Head of caudate nucleus (tissue), 42 donors: Measurements from ENCODE around the gene CLOCK.
A peak's percentile ranks its signal among the peaks of the same experiment; 100 is the strongest.

ENCODE experiments used
- DNase-seq, 42 donors: peaks; one replicate each; pipeline versions ENCODE4 v3.0.0 to v3.0.0-alpha.2; 2020 to 2021; ENCODE audit warnings: mixed read lengths in 7 of 42
- intact Hi-C: fragments of 100-400 bp; cut with DNase I; formaldehyde crosslinking; loops from one replicate; pipeline ENCODE4 v1.15.0; 2022

CLOCK gene

DNA sequence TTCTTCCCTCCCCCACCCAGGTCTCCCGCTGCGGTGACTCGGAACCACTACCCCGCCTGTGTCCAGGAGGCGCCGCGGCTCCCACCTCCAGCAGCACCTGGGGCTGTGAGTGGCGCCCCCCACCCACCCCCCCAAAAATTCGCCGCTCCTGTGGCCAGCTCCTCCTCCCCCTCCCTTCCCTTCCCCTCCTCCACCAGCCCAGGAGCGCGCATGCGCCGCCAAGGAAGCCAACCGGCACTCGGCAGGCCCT, 278 bp downstream of the CLOCK start:
- DNase-seq = no peak
- intact Hi-C loops = loop anchor here (2.0 to 10.0 kb wide), 3 partner anchors 112 to 200 kb away; partner anchors contain the start of genes SRD5A3 and TMEM165

DNA sequence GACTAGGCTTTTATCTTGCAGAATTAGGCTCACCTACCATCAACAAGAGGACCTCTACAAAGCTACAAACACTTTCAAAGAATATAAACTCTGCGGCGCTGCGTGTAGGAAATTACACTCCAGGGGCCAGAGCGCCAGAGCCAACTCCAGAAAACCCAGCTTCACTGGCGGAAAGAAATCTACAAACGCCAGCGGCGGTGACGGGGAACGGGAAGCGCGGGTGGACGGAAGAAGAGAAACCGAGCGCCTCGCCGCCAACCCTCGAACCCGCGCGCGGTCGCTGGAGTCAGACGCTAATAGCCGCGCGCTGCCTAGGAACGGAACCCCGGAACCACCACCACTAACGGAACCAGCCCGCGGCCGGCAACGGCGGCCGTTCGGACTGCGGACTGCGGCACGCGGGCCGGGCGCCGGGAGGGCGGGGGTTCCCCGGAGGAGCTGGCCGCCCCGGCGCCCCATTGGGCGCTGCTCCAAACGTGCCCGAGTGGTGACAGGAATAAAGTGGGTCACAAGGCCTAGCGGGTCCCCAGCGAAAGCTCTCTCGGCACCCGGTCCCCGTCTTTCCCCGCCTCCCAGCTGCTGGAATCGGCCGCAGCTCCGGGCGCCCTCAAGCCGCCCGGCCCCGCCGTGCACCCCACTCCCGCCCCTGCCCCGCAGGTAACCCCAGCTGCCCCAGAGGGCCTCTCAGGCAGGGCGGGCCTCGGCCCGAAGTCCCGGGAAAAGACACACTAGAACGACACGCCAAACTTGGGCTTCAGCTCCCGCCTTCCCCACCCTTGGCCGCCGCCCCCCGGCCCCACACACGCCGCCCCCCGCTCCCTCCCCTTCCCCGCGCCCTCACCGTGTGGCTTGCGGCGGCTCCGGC, 836 bp downstream of the CLOCK start:
- intact Hi-C loops = loop anchor here (2.0 to 10.0 kb wide), 3 partner anchors 111 to 199 kb away; partner anchors contain the start of genes SRD5A3 and TMEM165
- peak; percentile 53 to 93 (median 82) for DNase-seq

DNA sequence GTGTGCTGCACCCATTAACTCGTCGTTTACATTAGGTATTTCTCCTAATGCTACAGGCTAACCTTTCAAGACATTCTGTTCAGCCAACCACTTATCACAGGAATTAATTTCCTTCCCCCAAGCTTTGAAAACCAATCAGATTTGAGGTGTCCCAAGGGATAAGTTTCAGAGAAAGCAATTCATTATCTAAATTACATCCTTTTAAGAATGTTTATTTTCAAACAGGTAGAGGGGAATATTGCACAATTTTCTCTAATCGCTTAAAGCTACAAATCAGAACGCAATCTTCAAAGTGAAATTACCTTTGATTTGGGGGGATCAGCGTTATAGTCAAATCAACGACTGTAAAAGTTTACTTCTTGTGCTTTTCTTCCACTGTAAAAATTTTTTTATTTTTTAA, 1.6 kb downstream of the CLOCK start:
- DNase-seq = no peak
- intact Hi-C loops = loop anchor here (10.0 kb wide), 2 partner anchors 110 to 150 kb away; partner anchors contain the start of gene TMEM165

DNA sequence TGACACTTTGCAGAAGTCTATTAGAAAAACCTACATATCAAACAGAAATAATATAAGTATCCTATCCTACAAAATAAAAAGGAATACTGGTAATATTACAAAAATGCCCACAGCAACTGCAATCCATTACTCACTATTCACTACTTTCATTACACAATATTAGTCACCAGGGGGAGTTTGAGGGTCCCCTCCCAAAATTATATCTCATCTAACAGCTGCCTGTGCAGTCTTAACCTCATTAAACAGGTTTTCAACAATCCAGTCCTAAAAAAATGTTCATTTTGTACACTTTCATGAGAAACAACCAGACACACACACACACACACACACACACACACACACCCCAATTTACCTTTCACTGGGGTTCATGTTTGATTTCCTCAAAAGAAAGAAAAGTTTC, 2.9 kb downstream of the CLOCK start:
- intact Hi-C loops = loop anchor here (10.0 kb wide), 2 partner anchors 109 to 149 kb away; partner anchors contain the start of gene TMEM165
- no peak for DNase-seq

DNA sequence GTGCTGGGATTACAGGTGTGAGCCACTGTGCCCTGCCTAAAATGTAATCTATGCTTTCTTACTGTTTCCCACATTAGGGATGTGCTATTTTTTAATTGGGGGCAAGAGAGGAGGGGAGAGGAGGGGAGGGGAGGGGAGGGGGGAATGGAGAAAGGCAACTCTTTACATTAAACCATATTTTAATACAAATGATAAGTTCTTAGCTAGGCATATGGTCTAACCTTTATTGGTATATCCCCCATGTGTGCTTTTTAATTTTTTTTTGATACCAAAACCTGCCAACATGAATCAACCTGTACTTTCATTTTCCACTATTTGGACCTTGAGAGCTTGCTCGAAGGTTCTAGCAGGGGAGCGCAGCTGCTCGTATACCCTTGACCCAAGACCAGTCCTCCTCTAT, 6.4 kb downstream of the CLOCK start:
- no peak for DNase-seq
- intact Hi-C loops = loop anchor here (10.0 kb wide), 2 partner anchors 105 to 145 kb away; partner anchors contain the start of gene TMEM165

DNA sequence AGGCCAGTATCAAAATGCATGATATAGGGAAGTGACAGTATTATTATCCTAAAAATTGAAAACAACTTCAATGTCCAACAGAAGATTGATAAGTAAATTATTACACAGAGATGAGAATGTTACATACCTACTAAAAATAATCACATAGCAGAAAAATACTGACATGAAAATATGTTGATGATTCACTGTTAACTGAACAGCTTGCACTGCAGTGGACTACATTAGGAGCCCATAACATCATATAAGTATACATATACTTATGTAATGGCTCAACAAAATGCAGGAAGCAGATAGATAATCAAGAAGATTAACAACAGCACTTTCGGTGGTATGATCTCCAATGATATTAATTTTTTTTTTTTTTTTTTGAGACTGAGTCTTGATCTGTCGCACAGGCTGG, 7.1 kb downstream of the CLOCK start:
- DNase-seq = no peak
- intact Hi-C loops = loop anchor here (10.0 kb wide), 2 partner anchors 105 to 145 kb away; partner anchors contain the start of gene TMEM165

DNA sequence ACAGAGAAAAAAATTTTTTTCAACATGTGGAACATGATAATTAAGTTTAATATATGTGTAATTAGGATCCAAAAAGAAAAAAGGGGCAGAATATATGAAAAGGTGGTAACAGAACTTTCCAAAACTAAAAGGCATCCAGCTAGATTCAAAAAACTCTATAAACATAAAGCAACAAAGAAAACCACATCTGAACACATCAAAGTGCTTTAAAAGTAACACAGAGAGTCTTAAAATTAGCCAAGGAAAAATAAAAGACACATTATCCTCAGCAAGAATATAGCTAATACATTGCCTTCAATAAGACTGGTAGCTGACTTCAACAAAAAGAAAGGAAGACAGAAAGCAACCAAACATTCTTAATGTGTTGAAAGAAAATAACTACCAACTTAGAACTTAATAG, 8.2 kb downstream of the CLOCK start:
- no peak for DNase-seq
- intact Hi-C loops = no loop called here

DNA sequence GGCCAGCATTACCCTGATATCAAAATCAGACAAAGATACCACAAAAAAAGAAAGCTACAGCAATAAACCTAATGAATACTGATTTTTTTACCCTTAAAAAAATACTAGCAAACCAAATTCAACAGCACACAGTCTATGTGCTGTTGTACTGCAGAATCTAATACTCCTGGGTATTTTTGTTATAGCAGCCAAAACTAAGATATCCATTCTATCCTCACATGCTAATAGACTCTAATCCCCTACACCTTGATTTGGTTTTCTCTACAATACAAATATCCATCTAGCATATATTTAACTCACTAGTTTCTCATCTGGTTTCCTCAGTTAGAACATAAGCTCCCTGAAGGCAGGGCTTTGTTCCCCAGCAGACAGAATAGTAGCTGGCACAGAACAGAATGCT, 12.4 kb downstream of the CLOCK start:
- DNase-seq = no peak
- intact Hi-C loops = no loop called here

DNA sequence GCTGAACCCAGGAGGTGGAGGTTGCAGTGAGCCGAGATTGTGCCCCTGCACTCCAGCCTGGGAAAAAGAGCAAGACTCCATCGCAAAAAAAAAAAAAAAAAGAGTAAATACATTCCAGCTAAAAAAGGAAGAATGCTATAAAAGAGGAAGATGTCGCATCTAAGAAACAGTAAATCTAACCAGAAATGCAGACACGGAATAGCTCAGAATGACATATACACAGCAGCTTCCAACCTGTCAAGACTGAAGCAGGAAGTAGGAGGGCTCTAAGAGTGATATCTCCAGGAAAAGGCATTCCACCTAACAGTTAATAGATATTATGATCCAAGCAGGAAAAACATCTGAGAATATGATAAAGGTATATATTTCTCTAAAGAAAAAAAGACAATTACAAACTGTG, 16.0 kb downstream of the CLOCK start:
- intact Hi-C loops = no loop called here
- DNase-seq = no peak

DNA sequence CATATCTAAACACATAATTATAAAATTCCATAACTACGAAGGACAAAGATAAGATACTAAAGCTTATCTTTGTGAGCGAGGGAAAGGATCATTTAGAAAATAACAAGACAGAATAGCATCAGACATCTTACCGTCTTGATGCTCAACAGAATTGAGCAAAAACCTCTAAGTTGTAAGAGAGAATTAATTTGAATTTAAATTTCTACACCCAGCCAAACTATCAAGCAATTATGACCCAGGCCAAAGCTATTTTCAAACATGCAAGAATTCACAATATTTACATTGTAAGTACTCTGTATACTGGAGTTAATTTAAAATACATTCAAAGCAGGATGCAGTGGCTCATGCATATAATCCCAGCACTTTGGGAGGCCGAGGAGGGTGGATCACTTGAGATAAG, 16.5 kb downstream of the CLOCK start:
- intact Hi-C loops = no loop called here

DNA sequence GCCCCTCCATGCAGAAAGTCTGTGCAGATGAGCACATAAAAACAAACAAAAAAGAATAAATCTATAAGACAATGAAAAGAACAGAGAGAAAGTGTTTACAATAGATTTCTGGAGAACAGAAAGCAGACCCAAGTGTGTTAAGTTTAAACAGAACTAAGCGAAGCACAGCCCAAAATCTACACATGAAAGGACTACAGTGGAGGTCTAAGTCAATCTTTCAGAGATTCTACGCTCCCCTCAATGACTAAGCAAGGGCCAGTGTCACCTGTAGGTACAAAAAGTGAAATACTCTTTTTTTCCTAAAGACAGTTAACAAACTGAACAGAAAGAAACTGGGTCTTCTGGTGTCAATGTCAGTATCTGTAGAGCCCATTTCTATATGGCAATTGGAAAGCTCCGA, 18.2 kb downstream of the CLOCK start:
- no peak for DNase-seq
- intact Hi-C loops = no loop called here

More for the DNA sequence above, 16.5 kb downstream of the CLOCK start:
- DNase-seq = no peak

DNA sequence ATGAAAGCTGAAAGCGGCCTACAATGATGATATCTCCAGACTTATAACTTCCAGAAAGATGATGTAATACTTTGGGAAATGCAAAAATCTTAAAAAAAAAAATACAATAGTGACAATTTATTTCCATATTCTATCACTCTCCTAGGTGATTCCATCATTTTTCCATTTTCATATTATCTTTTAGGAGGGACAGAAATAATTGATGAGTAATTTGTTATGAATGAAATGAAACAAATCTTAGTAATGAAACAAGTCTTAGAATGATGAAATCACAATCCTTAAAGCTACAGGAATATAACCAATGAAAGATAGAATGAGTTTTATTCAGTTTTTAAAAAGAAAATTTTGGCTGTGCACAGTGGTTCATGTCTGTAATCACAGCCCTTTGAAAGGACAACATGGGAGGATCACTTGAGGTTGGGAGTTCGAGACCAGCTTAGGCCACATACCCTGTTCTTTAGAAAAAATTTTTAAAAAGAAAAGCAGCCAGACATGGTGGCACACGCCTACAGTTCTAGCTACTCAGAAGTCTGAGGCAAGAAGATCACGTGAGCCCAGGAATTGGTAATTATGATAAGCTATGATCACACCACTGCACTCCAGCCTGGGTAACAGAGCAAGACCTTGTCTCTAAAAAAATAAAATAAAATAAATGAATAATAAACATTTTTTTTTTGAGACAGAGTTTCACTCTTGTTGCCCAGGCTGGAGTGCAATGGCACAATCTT, 21.7 kb downstream of the CLOCK start:
- intact Hi-C loops = no loop called here
- no peak for DNase-seq

DNA sequence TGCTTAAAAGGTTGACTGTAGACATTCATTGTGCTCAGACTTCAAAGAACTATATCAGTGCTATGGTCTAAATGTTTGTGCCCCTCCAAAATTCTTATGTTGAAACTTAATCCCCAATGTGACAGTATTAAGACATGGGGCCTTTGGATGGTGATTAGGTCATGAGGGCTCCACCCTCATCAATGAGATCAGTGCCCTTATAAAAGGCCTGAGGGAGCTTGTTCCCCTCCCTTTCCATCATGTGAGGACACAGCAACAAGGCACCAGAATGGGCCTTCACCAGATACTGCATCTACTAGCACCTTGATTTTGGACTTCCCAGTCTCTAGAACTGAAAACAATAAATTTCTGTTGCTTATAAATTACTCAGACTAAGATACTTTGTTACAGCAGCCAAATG, 28.3 kb downstream of the CLOCK start:
- no peak for DNase-seq
- intact Hi-C loops = no loop called here

DNA sequence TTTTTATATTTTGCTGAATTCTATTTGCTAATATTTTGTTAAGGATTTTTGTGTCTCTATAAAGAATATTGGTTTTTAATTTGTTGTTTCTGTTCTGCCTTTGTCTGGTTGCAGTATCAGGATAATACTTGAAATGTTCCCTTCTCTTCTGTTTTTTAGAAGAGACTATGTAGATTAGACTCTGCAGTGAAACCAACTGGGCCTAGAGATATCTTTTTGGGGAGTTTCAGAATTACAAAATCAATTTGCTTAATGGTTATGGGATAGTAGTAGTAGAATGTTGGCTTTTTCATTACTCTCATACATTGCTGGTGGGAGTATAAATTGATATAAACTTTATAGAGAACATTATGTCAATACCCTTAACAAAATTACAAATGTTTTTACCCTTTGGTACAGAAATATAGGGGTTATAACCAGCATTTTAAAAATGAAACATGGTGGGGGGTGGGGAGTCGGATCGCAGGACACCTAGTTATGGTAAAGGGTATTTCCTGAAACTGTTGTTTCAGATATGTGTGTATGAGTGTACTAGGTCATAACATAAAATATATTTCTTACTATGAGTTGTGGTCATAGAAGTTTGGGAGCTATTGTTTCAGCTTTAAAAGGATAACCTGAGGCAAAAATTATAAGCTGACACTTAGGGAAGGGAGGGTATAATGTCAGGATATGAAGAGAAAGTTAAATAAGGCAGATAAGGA, 29.0 kb downstream of the CLOCK start:
- intact Hi-C loops = no loop called here
- DNase-seq = no peak

DNA sequence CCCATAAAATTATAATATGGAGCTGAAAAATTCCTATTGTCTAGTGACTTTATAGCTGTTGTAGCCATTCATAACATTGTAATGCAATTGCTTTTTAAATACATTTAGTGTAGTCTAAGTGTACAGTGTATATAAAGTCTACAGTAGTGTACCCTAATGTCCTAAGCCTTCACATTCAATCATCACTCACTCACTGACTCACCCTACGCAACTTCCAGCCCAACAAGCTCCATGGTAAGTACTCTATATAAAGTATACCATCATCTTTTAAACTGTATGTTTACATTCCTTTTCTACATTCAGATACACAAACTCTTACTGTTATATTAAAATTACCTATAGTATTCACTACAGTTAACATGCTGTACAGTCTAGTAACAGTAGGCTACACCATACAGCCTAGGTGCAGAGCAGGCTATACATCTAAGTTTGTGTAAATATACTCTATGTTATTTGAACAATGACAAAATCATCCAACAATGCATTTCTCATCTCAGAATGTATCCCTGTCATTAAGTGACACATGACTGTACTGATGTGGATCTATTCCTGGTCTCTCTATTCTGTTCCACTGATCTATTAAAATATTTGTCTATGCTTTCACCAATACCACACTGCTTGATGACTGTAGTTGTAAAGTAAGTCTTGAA, 33.7 kb downstream of the CLOCK start:
- intact Hi-C loops = no loop called here
- no peak for DNase-seq

DNA sequence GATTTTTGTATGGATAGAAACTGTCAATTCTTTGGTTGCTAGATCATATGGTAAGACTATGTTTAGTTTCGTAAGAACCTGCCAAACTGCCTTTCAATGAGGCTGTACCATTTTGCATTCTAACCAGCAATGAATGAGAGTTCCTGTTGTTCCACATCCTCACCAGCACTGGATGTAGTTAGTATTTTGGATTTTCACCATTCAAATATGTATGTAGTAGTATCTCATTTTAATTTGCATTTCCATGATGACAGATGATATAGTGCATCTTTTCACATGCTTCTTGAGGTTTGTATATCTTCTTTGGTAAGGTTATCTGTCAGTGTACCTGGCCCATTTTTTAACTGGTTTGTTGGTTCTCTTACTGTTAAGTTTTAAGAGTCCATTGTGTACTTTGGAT, 34.6 kb downstream of the CLOCK start:
- DNase-seq = no peak
- intact Hi-C loops = no loop called here

DNA sequence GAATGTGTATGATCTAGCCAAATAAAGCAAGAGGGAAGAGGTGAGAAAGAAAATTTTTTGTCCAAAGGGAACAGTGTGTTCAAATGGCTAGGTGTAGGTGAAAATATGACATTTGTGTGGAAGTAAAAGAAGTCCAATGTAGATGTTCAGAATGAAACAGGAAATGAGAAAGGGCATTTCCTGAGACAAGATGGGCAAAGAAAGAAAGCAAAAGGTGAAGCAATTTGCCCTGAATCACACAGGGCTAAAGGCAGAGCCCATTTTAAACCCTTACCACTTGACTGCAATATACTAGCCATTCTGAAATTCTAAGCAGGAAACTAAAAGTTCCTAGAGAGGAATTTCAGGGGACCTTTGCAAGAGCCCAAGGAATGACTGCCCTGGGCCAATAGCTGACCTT, 36.0 kb downstream of the CLOCK start:
- intact Hi-C loops = no loop called here
- DNase-seq = no peak

DNA sequence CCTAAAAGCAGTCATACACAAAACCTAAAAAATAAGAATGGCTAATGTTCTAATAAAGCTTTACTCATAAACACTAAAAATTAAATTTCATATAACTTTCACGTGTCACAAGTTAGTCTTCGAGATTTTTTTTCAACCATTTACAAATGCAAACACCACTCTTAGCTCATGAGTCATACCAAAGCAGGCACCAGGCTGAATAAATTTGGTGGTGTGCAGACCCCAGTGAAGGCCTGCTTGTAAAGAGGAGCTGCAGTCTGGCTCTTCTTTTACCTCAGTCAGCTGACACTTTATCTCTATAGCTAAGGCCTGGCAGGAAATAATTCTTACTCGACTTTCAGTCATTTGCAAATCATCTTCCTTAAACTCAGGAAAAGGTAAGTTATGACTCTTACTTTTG, 37.4 kb downstream of the CLOCK start:
- no peak for DNase-seq
- intact Hi-C loops = no loop called here

DNA sequence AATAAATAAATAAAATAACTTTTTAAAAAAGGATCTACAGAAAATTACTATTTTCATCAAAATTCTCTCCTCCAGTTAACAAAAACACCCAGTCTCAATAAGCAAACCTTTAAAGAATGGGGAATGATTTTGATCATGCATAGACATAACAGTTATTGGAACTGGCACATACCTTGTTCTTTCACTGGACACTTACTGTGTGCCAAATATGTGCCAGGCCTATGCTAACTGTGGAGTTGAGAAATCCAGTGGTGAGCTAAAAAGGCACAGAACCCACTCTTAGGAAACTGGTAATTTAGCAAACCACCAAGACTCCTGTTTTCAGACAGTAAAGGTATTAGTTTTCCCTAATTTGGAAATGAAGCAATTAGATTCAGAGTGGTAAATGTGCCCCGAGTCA, 39.1 kb downstream of the CLOCK start:
- intact Hi-C loops = no loop called here
- no peak for DNase-seq
